Fibroblast of villous mesenchyme (primary cell): Measurements from ENCODE around the gene PEX19. TPM values are rescaled to one million over a fixed set of nuclear protein-coding genes. Genes with fewer than 3 reads are reported as not detected.

Experiments used
- DNase-seq: peaks from one replicate; pipeline ENCODE4 v3.0.0-alpha.2; 2010; ENCODE audit warnings: low read depth
- H3K4me3 ChIP-seq: 2 replicates; pipeline ENCODE4 v1.5.1; 2011; ENCODE audit warnings: low read depth, mild to moderate bottlenecking, low read length
- CTCF ChIP-seq: IDR thresholded peaks from 2 replicates; pipeline ENCODE4 v1.5.1; 2012; ENCODE audit warnings: low read depth, mild to moderate bottlenecking, low read length; ENCODE audit not compliant: insufficient read depth
- total RNA-seq: library from RNA; depleted of rRNA; stranded (reverse); fragments of >200 nt; gene quantifications from 2 replicates; pipeline ENCODE4 v1.2.3, GENCODE V29; 2012

PEX19 gene
- total RNA-seq, 1 donor = 51.0 TPM

- DNase-seq = no peak
- no peak for TF ChIP-seq CTCF
- no peak overlapping the region for H3K4me3 ChIP-seq
These were observed 30.4 kb upstream of the PEX19 start for GRCh38 chr1:160315359-160315758.

- H3K4me3 ChIP-seq = no peak overlapping the region
- TF ChIP-seq CTCF = no peak
- no peak for DNase-seq
These were observed 24.6 kb upstream of the PEX19 start for GRCh38 chr1:160309571-160309970.

- TF ChIP-seq CTCF = no peak
- no peak for DNase-seq
- no peak overlapping the region for H3K4me3 ChIP-seq
These were observed 24.2 kb upstream of the PEX19 start for GRCh38 chr1:160309185-160309557.

- DNase-seq = no peak
These were observed 23.7 kb upstream of the PEX19 start for GRCh38 chr1:160308451-160309184.

GRCh38 chr1:160307118-160307791, 22.3 kb upstream of the PEX19 start:
- no peak for TF ChIP-seq CTCF
- H3K4me3 ChIP-seq = no peak overlapping the region
- DNase-seq = no peak

More at GRCh38 chr1:160308451-160309184, 23.7 kb upstream of the PEX19 start:
- no peak overlapping the region for H3K4me3 ChIP-seq
- TF ChIP-seq CTCF = no peak

- TF ChIP-seq CTCF = no peak
- H3K4me3 ChIP-seq = no peak overlapping the region
- no peak for DNase-seq
These were observed 15.2 kb upstream of the PEX19 start for GRCh38 chr1:160300173-160300572.

GRCh38 chr1:160296036-160296435, 11.1 kb upstream of the PEX19 start:
- TF ChIP-seq CTCF = no peak
- no peak overlapping the region for H3K4me3 ChIP-seq
- peak; percentile 33 for DNase-seq
